CD4-positive, alpha-beta T cell (primary cell): Measurements from ENCODE around the gene FBF1. TPM values are rescaled to one million over a fixed set of nuclear protein-coding genes. Genes with fewer than 3 reads are reported as not detected.
"Not testable (repeated sequence)": the region's sequence is repeated elsewhere in the genome, so short reads cannot be mapped to it uniquely, and the experiment has no call there.

ENCODE experiments used
- ATAC-seq: fragments of 200-7000 bp; cut with Tn5 transposase; one replicate; pipeline ENCODE4 v1.10.0; 2022; ENCODE audit warnings: mild to moderate bottlenecking; ENCODE audit not compliant: poor library complexity
- CTCF ChIA-PET: fragments of 350-600 bp; sonication (Branson Sonifier 250); formaldehyde crosslinking; loops from one replicate; lab custom pipeline; 2021; ENCODE audit warnings: antibody characterized with exemption, inconsistent platforms; lab: Charles Lee
- POLR2A ChIA-PET: fragments of 350-600 bp; sonication (Branson Sonifier 250); formaldehyde crosslinking; loops from one replicate; lab custom pipeline; 2021; ENCODE audit warnings: antibody characterized with exemption, inconsistent platforms; lab: Charles Lee
- DNase-seq, 14 experiments: peaks; one replicate each; pipeline ENCODE4 v3.0.0-alpha.2; 2013 to 2020; ENCODE audit warnings: mixed read lengths in 2 of 14
- H3K27ac ChIP-seq, 2 donors: one replicate each; pipeline versions ENCODE4 v1.5.1 to v1.7.0; 2013; ENCODE audit warnings: low read length in 2 of 2, low read depth in 1 of 2, mild to moderate bottlenecking in 1 of 2
- H3K27me3 ChIP-seq, 2 experiments: 1 replicate in 1 of 2; 2 replicates in 1 of 2; pipeline versions ENCODE4 v1.6.1 to v1.7.0; 2013; ENCODE audit warnings: low read length in 2 of 2, control low read depth in 1 of 2, mild to moderate bottlenecking in 1 of 2, moderate library complexity in 1 of 2; ENCODE audit not compliant: insufficient read depth in 2 of 2, control insufficient read depth in 1 of 2
- H3K36me3 ChIP-seq: one replicate; pipeline ENCODE4 v1.6.1; 2013; ENCODE audit warnings: low read length, control low read depth; ENCODE audit not compliant: insufficient read depth
- H3K4me1 ChIP-seq: one replicate; pipeline ENCODE4 v1.6.1; 2013; ENCODE audit warnings: low read length, control low read depth; ENCODE audit not compliant: insufficient read depth
- H3K4me3 ChIP-seq: one replicate; pipeline ENCODE4 v1.5.1; 2013; ENCODE audit warnings: mild to moderate bottlenecking, low read length, moderate library complexity
- H3K9me3 ChIP-seq, 2 experiments: 1 replicate in 1 of 2; 2 replicates in 1 of 2; pipeline versions ENCODE4 v1.6.1 to v1.7.0; 2013; ENCODE audit warnings: low read length in 2 of 2, mild to moderate bottlenecking in 2 of 2, control low read depth in 1 of 2, moderate library complexity in 1 of 2; ENCODE audit not compliant: control insufficient read depth in 1 of 2, insufficient read depth in 1 of 2
- H3K27ac Mint-ChIP-seq: one replicate; pipeline ENCODE4 v1.8.0; 2020; ENCODE audit warnings: mixed read lengths
- H3K27me3 Mint-ChIP-seq: one replicate; pipeline ENCODE4 v1.8.0; 2021; ENCODE audit warnings: mixed read lengths
- H3K36me3 Mint-ChIP-seq: one replicate; pipeline ENCODE4 v1.8.0; 2021; ENCODE audit warnings: low read depth, mixed read lengths
- H3K4me1 Mint-ChIP-seq: one replicate; pipeline ENCODE4 v1.8.0; 2021; ENCODE audit warnings: low read depth, mixed read lengths
- H3K4me3 Mint-ChIP-seq: one replicate; pipeline ENCODE4 v1.8.0; 2020; ENCODE audit warnings: mild to moderate bottlenecking, mixed read lengths
- H3K9me3 Mint-ChIP-seq: one replicate; pipeline ENCODE4 v1.8.0; 2020; ENCODE audit warnings: mixed read lengths
- CTCF ChIP-seq: fragments of 200-600 bp; IDR thresholded peaks from one replicate; pipeline ENCODE4 v1.8.0; 2022; ENCODE audit warnings: antibody characterized with exemption, mild to moderate bottlenecking
- intact Hi-C, 2 experiments: fragments of 100-400 bp; cut with DNase I in 1 of 2; cut with micrococcal nuclease in 1 of 2; formaldehyde crosslinking; loops; one replicate each; pipeline versions ENCODE4 v1.15.1 to v1.9.0; 2023 to 2025; cut with DNase I, micrococcal nuclease
- total RNA-seq, 174 experiments: library from RNA in 2 of 174; stranded (reverse) in 2 of 174; gene quantifications; one replicate each; pipeline ENCODE4 v1.2.3 and lab custom pipeline; 2021 to 2026

Gene FBF1
- total RNA-seq, 2 experiments from 2014 or later, result 21.2 to 23.9 TPM

GRCh38 chr17:75888484-75888883, 52.4 kb downstream of the FBF1 start:
- POLR2A ChIA-PET, result interaction anchor here (0.9 kb wide), 1 partner anchor 13 kb away, joined by 3 read pairs; no protein-coding TSS in a partner anchor
- H3K4me3 Mint-ChIP-seq, result no peak overlapping the region
- intact Hi-C loops, result no loop called here

GRCh38 chr17:75885860-75886259, 55.0 kb downstream of the FBF1 start:
- H3K4me1 ChIP-seq, result peaks cover 14% of the 10 kb centered on the region
- POLR2A ChIA-PET, H3K36me3 Mint-ChIP-seq, ATAC-seq, H3K27ac Mint-ChIP-seq, H3K36me3 ChIP-seq, H3K9me3 Mint-ChIP-seq, CTCF ChIA-PET, H3K27ac ChIP-seq, H3K27me3 ChIP-seq, intact Hi-C loops, DNase-seq, H3K4me1 Mint-ChIP-seq, H3K9me3 ChIP-seq, H3K27me3 Mint-ChIP-seq, H3K4me3 ChIP-seq, H3K4me3 Mint-ChIP-seq: not testable (repeated sequence)

More at GRCh38 chr17:75888484-75888883, 52.4 kb downstream of the FBF1 start:
- no peaks in the 10 kb centered on the region for H3K27me3 Mint-ChIP-seq
- no peaks in the 10 kb centered on the region for H3K27me3 ChIP-seq
- TF ChIP-seq CTCF, result no peak
- H3K27ac Mint-ChIP-seq, result no peak overlapping the region
- ATAC-seq (no peak), DNase-seq (no peak)
- H3K9me3 ChIP-seq, result no peaks in the 10 kb centered on the region
- peaks cover 8% of the 10 kb centered on the region for H3K36me3 Mint-ChIP-seq
- H3K9me3 Mint-ChIP-seq, result no peaks in the 10 kb centered on the region
- no peaks in the 10 kb centered on the region for H3K4me1 Mint-ChIP-seq
- peaks cover 21% of the 10 kb centered on the region for H3K36me3 ChIP-seq
- no peak overlapping the region for H3K27ac ChIP-seq
- no peak overlapping the region for H3K4me3 ChIP-seq
- CTCF ChIA-PET, result interaction anchor here (3.3 kb wide), 1 partner anchor 11 kb away, joined by 8 read pairs; the partner anchor contains the start of gene TRIM47
- peaks cover under 1% of the 10 kb centered on the region for H3K4me1 ChIP-seq

- Histone ChIP-seq H3K4me3 (no peak overlapping the region), H3K9me3 (no peaks in the 10 kb centered on the region), H3K36me3 (no peaks in the 10 kb centered on the region), H3K4me1 (peaks cover 14% of the 10 kb centered on the region), H3K27me3 (no peaks in the 10 kb centered on the region), H3K27ac (no peak overlapping the region)
- POLR2A ChIA-PET, result no interaction called here
- H3K36me3 Mint-ChIP-seq, result peaks cover 6% of the 10 kb centered on the region
- intact Hi-C loops, result no loop called here
- TF ChIP-seq CTCF, result no peak
- no peak overlapping the region for H3K4me3 Mint-ChIP-seq
- ATAC-seq (no peak), DNase-seq (no peak)
- no peaks in the 10 kb centered on the region for H3K27me3 Mint-ChIP-seq
- H3K9me3 Mint-ChIP-seq, result no peaks in the 10 kb centered on the region
- H3K4me1 Mint-ChIP-seq, result peaks cover 8% of the 10 kb centered on the region
- CTCF ChIA-PET, result no interaction called here
- H3K27ac Mint-ChIP-seq, result no peak overlapping the region
Measured at GRCh38 chr17:75885431-75885830, 55.4 kb downstream of the FBF1 start.
